G401.6 (cell line): ENCODE measurements around the gene NUDT22.

Experiments
- FAIRE-seq: peaks from 2 replicates; lab custom pipeline; 2012; peaks lifted over from hg19 to GRCh38; lab: Jason Lieb, UNC

NUDT22 gene

DNA sequence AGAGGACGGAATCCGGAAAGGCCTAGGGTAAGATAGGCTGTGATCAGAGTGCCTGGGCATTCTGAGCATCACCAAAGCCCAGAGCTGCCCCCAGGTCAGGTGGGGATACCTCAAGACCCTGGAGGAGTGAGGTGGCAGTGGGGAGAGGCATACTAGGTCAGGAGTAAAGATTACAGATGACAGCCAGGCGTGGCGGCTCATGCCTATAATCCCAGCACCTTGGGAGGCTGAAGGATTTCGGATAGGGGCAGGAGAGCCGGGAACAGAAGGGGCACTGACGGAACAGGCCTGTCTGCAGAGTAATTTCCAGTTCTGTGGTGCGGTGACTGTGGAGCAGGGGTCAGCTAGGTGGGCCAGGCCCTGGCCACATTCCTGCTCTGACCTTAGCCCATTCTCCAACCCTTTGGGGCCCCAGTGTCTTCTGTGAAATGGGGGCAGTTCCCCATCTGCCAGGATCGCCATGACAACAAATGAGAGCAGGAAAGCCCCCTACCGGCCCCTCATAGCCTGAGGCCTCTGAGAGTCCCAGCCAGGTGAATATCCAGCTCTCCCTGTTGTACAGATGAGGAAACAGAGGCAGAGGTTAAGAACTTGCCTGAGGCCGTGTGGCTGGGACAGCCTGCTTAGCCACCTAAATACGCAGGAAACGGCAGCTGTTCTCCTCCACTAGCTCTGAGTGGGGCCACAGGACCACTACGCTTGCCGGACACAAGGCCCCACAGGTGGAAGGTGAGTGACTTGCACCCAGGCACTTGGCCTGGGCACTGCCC, 49.1 kb downstream of the NUDT22 start:
- no peak for FAIRE-seq

DNA sequence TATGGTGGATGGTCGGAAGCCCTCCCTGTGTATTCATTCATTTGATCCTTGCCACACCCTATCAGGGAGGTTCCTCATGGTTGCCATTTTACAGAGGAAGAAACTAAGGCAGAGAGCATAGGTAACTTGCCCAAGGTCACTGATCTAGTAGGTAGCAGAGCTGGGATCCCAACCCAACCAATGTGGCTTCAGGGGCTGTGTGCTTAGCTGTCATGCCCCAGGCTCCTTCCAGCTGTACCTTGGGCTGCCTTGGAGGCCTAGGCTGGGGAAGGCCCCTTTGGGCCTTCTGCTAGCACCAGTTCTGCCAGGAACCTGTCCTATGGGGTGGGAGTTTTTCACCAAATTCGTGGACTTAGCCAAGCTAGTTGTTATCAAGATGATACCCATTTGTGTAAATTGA, 49.8 kb downstream of the NUDT22 start:
- no peak for FAIRE-seq

DNA sequence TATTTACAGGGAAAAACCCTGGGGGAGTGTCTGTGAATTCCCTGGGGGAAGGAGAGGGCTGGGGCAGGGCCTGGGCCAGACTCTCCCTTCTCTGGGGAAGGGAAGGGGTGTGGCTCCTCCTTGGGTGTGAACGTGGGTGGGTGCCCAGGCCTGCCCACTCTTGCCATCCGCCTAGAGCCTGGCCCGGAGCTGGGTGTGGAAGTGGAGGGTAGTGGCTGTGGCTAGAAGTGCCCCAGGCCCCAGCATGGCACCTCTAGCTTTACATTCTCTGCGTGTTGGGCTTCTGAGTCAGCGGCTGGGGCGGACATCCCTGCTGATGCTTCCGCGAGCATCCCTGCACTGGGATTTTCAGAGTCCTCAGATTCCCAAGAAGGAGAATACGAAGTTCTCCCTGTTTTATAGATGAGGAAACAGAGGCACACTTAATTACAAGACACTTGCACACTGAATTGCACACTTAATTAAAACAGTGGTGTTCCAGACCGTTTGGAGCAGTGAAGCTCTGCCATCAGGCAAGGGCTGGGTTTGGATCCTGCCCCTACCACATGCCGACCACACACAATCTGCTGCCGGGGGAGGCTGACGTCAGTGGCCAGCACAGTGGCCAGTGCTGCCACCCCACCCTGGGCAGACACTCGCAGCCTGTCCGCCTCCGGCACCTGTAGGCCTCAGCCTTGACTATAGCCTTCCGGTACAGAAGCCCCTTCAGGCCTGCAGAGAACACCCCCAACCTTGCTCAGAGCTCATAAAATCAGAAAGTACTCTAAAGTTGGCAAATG, 50.8 kb downstream of the NUDT22 start:
- no peak for FAIRE-seq

DNA sequence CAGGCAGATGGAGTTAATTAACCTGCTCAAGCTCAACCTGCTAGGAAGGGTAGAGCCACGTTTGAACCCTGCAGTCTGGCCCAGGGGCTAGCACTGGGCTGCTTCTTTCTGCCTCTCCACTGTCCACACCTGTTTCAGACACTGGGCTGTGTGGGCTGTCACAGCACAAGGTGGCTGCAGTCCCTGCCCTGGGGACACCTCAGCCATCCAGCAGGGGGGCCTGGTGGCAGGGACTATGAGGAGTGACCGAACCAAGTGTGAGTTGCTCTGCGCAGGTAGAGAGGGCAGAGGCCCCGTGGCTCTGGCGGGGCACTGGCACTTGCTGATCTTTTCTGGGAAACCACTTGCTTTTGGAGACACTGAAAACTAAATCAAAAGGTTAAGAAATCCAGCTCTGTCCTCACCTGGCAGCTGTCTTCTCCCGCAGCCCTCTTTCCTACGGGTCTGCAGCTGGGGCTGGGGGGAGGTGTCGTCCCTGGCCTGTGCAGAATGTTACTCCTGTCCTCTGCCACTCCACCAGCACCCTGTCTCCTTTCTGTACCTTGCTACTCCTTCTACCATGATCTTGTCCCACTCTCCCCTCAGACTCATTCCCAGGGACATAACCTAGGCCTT, 52.6 kb downstream of the NUDT22 start:
- FAIRE-seq, result no peak
